GM12891 (cell line): ENCODE results near the gene PCDHGB6.

Source experiments
- DNase-seq: peaks from one replicate; pipeline ENCODE4 v3.0.0; 2011; ENCODE audit warnings: low spot score; ENCODE audit not compliant: insufficient read length
- FAIRE-seq: peaks from 2 replicates; lab custom pipeline; 2011; peaks lifted over from hg19 to GRCh38; lab: Jason Lieb, UNC
- PAX5 ChIP-seq: IDR thresholded peaks from 2 replicates; pipeline ENCODE4 v1.6.1; 2011; ENCODE audit warnings: low read length, moderate library complexity, mild to moderate bottlenecking; ENCODE audit not compliant: insufficient read depth, severe bottlenecking
- POLR2A ChIP-seq: IDR thresholded peaks from 2 replicates; pipeline ENCODE4 v1.6.1; 2011; ENCODE audit warnings: low read depth, low read length, control low read depth
- POLR2AphosphoS5 ChIP-seq: IDR thresholded peaks from 2 replicates; pipeline ENCODE4 v1.6.1; 2011; ENCODE audit warnings: low read depth, low read length, control low read depth
- POU2F2 ChIP-seq: IDR thresholded peaks from 2 replicates; pipeline ENCODE4 v1.6.1; 2011; ENCODE audit warnings: low read depth, mild to moderate bottlenecking, control low read depth, low read length, moderate library complexity
- SPI1 ChIP-seq: IDR thresholded peaks from 2 replicates; pipeline ENCODE4 v1.6.1; 2011; ENCODE audit warnings: low read depth, low read length, control low read depth
- TAF1 ChIP-seq: IDR thresholded peaks from 2 replicates; pipeline ENCODE4 v1.6.1; 2011; ENCODE audit warnings: low read depth, low read length, control low read depth

The PCDHGB6 gene

DNA sequence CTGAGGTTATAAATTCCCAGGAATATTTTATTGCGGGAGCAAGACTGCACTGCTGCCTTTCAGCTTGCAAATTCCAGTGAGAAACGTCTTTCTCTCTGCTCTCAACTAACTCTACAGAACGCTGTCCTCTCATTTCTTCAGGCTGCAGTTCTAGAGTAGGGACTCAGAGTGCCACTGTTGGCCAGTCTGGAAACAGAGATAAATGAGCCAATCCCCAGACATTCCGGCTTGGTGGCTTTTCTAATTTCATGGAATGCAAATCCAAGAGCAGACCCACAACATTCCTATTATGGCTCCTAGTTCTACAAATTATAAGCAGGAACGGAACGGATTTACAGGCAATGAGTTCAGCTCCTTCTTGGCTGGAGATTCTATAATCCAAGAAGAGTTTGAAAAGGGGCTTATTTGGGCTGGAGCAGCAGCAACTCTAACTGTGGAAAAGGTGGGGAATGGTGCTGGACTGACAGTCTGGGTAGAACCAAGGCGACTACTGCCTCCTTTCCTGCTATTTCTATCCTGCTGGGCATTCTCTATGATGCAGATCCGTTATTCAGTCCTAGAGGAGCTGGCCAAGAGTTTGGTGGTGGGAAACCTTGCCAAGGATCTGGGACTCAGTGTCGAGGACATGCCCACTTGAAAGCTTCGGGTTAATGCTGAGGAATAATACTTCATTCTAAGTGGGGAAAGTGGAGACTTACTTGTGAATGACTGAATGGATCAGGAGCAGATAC is 31.8 kb downstream of the PCDHGB6 start:
- no peak for DNase-seq
- no peak for TF ChIP-seq TAF1
- no peak for TF ChIP-seq POU2F2
- TF ChIP-seq PAX5, result no peak
- no peak for TF ChIP-seq SPI1
- TF ChIP-seq POLR2A, result no peak
- TF ChIP-seq POLR2AphosphoS5, result no peak
- FAIRE-seq, result no peak

DNA sequence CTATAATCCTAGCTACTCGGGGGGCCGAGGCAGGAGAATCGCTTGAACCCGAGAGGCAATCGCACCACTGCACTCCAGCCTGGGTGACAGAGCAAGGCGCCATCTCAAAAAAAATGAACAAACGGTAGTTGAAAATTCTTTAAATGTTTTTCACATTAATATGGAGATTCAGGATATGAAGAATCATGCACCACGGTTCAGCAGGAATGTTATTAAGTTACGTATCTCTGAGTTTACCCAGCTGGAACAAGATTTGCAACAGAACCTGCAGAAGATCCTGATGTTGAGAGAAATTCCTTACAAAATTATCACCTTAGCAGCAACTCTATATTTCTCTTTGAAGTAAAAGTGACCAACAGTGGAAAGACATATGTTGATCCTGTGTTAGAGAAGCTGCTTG is 32.5 kb downstream of the PCDHGB6 start:
- no peak for DNase-seq
- TF ChIP-seq PAX5 (no peak), POU2F2 (no peak), TAF1 (no peak), SPI1 (no peak), POLR2AphosphoS5 (no peak), POLR2A (no peak)
- no peak for FAIRE-seq

DNA sequence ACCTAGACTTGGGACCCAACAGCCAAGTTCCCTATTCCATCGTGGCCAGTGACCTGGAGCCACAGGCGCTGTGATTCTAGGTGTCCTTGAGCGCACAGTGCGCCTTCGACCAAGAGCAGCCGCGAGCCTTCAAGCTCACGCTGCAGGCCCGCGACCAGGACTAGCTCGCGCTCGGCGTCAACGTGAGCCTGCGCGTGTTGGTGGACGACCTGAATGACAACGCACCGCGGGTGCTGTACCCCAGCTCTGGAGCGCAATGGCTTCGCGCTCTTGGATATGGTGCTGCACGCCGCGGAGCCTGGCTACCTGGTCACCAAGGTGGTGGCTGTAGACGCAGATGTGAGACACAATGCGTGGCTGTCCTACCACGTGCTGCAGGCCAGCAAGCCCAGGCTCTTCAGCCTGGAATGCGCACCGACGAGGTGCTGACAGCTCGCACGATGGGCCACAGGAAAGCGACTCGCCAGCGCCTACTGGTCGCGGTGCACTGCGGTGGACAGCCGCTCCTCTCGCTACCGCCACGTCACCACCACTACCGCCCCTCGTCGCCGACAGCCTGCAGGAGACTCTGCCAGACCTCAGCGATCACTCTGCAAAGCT is 33.9 kb downstream of the PCDHGB6 start:
- TF ChIP-seq TAF1 (no peak), PAX5 (no peak), POLR2A (no peak), POU2F2 (no peak), SPI1 (no peak), POLR2AphosphoS5 (no peak)
- DNase-seq (no peak), FAIRE-seq (no peak)
